ENCODE data around the gene ZNF385B.

ZNF385B gene

GRCh38 chr2:179720173-179720772, 141.1 kb downstream of the ZNF385B start:
- H3K4me3 ChIP-seq (ENCODE audit: low read length): no peak overlapping the region
- no peak for DNase-seq (ENCODE audit: low read depth)
- TF ChIP-seq CTCF (IDR thresholded peaks at IDR 0.05; ENCODE audit: insufficient read depth, low read depth, low read length, missing control alignments): no peak

- H3K4me3 ChIP-seq (ENCODE audit: low read length): no peak overlapping the region
- no peak for DNase-seq (ENCODE audit: low read depth)
- TF ChIP-seq CTCF (IDR thresholded peaks at IDR 0.05; ENCODE audit: insufficient read depth, low read depth, low read length, missing control alignments): no peak
Observed at GRCh38 chr2:179715871-179716270, 145.5 kb downstream of the ZNF385B start.

- H3K4me3 ChIP-seq (ENCODE audit: low read length): no peak overlapping the region
- TF ChIP-seq CTCF (IDR thresholded peaks at IDR 0.05; ENCODE audit: insufficient read depth, low read depth, low read length, missing control alignments): no peak
Observed at GRCh38 chr2:179715196-179715595, 146.2 kb downstream of the ZNF385B start.

GRCh38 chr2:179712825-179713224, 148.6 kb downstream of the ZNF385B start:
- TF ChIP-seq CTCF (IDR thresholded peaks at IDR 0.05; ENCODE audit: insufficient read depth, low read depth, low read length, missing control alignments): no peak
- no peak for DNase-seq (ENCODE audit: low read depth)
- no peak overlapping the region for H3K4me3 ChIP-seq (ENCODE audit: low read length)

More at GRCh38 chr2:179715196-179715595, 146.2 kb downstream of the ZNF385B start:
- no peak for DNase-seq (ENCODE audit: low read depth)

- no peak for TF ChIP-seq CTCF (IDR thresholded peaks at IDR 0.05; ENCODE audit: insufficient read depth, low read depth, low read length, missing control alignments)
- DNase-seq (ENCODE audit: low read depth): no peak
- no peak overlapping the region for H3K4me3 ChIP-seq (ENCODE audit: low read length)
Observed at GRCh38 chr2:179711375-179711774, 150.0 kb downstream of the ZNF385B start.

- no peak for TF ChIP-seq CTCF (IDR thresholded peaks at IDR 0.05; ENCODE audit: insufficient read depth, low read depth, low read length, missing control alignments)
- no peak for DNase-seq (ENCODE audit: low read depth)
- no peak overlapping the region for H3K4me3 ChIP-seq (ENCODE audit: low read length)
Observed at GRCh38 chr2:179703702-179704101, 157.7 kb downstream of the ZNF385B start.

GRCh38 chr2:179702912-179703311, 158.5 kb downstream of the ZNF385B start:
- no peak for TF ChIP-seq CTCF (IDR thresholded peaks at IDR 0.05; ENCODE audit: insufficient read depth, low read depth, low read length, missing control alignments)
- DNase-seq (ENCODE audit: low read depth): no peak
- no peak overlapping the region for H3K4me3 ChIP-seq (ENCODE audit: low read length)
